Tibial nerve (tissue), 4 donors: ENCODE data around the gene UPF1. TPM values are rescaled to one million over a fixed set of nuclear protein-coding genes. Genes with fewer than 3 reads are reported as not detected.

Experiments
- DNase-seq, 2 donors: peaks; one replicate each; pipeline ENCODE4 v3.0.0-alpha.2; 2019; ENCODE audit warnings: low spot score in 2 of 2
- H3K27ac ChIP-seq, 4 donors: fragments of 200-600 bp; sonication (generic) in 3 of 4; one replicate each; pipeline ENCODE4 v1.5.1; 2017 to 2019; ENCODE audit warnings: mild to moderate bottlenecking in 1 of 4
- H3K27me3 ChIP-seq, 2 donors: fragments of 200-600 bp; sonication (generic) in 1 of 2; one replicate each; pipeline versions ENCODE4 v1.5.1 to v1.6.0; 2017 to 2019
- H3K36me3 ChIP-seq, 3 donors: fragments of 200-600 bp; sonication (generic); one replicate each; pipeline ENCODE4 v1.5.1; 2018 to 2019
- H3K4me1 ChIP-seq, 4 donors: fragments of 200-600 bp; sonication (generic) in 3 of 4; one replicate each; pipeline ENCODE4 v1.5.1; 2017 to 2019
- H3K4me3 ChIP-seq, 4 donors: fragments of 200-600 bp; sonication (generic) in 3 of 4; one replicate each; pipeline ENCODE4 v1.5.1; 2017 to 2019; ENCODE audit warnings: mild to moderate bottlenecking in 1 of 4, moderate library complexity in 1 of 4
- H3K9me3 ChIP-seq, 4 donors: fragments of 200-600 bp; sonication (generic) in 3 of 4; one replicate each; pipeline ENCODE4 v1.5.1; 2017 to 2019
- EP300 ChIP-seq, 2 donors: sonication (generic); formaldehyde crosslinking; IDR thresholded peaks; one replicate each; pipeline ENCODE4 v1.6.1; 2017; ENCODE audit warnings: antibody characterized with exemption in 2 of 2, mild to moderate bottlenecking in 1 of 2
- POLR2A ChIP-seq, 2 donors: fragments of 450-650 bp; IDR thresholded peaks; one replicate each; pipeline ENCODE4 v1.6.1; 2017; ENCODE audit warnings: antibody characterized with exemption in 2 of 2, mild to moderate bottlenecking in 2 of 2, moderate library complexity in 2 of 2
- WGBS, 2 donors: methylation state at CpG; one replicate each; pipeline ENCODE4 v1.1.5; 2018; 5-methylcytosine and 5-hydroxymethylcytosine counted together
- total RNA-seq, 4 donors: library from RNA; depleted of rRNA; stranded (reverse); fragments of >200 nt; gene quantifications; one replicate each; pipeline ENCODE4 v1.1.0, GENCODE V29; 2016
- TF ChIP-seq, protein P1 (sequence below), 5 experiments: fragments of 200-600 bp in 3 of 5; fragments of 450-650 bp in 2 of 5; sonication (generic) in 3 of 5; IDR thresholded peaks; one replicate each; pipeline ENCODE4 v1.5.1; 2016 to 2019; ENCODE audit warnings: antibody characterized with exemption in 5 of 5, mild to moderate bottlenecking in 3 of 5, moderate library complexity in 2 of 5

Gene UPF1
- total RNA-seq, 4 donors from 2014 or later: 75.6 to 117 (median 87.9) TPM

DNA sequence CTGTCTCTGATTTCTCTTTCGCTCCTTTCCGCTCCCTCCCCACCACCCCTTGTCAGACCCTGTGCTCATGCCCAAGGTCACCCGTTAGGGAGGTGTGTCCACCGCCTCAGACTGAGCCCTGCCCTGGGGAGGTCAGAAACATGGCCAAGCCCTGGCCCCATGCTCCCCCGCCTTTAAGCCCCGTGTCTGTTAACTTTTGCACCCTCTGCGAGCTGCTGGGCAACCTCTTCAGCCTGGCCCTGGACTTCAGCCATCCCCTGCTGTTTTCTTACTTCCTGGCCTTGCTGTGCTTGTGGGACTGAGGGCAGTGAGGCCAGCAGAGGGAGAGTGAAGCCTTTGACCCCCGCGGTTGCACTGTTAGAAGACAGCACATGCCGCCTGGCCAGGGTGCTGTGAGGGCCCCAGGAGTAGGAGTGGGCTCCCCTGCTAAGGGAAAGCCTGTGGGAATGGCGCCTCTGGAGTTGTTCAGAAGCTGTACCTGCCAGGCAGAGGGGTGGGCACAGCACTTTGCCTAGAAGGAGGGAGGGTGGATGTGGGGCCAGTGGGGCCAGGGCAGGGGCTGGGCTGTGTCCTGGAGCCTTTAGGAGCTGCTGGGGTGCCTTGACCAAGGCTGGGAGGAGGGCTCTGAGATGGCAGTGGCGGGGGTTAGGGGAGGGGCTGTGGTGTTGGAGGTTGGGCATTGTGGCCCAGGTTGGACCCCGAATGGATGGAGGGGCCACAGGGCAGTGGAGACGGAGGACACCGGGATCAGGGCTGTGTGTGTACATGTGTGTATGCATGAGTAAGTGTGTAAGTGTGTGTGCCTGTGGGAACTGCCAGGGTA, 7.9 kb downstream of the UPF1 start:
- Histone ChIP-seq H3K4me3 (peak overlapping the region in 1 of 4 donors; percentile 8), H3K36me3 (peaks cover 0 to 7% (median 0%) of the 10 kb centered on the region in 3 donors), H3K9me3 (no peaks in the 10 kb centered on the region), H3K27ac (peak overlapping the region in 1 of 4 donors; percentile 11), H3K4me1 (peaks cover 0 to 99% (median 31%) of the 10 kb centered on the region in 4 donors), H3K27me3 (no peaks in the 10 kb centered on the region)
- DNase-seq: no peak
- TF ChIP-seq EP300 (IDR thresholded peaks at IDR 0.05) (no peak), POLR2A (IDR thresholded peaks at IDR 0.05) (no peak)
- TF ChIP-seq, protein P1, sequence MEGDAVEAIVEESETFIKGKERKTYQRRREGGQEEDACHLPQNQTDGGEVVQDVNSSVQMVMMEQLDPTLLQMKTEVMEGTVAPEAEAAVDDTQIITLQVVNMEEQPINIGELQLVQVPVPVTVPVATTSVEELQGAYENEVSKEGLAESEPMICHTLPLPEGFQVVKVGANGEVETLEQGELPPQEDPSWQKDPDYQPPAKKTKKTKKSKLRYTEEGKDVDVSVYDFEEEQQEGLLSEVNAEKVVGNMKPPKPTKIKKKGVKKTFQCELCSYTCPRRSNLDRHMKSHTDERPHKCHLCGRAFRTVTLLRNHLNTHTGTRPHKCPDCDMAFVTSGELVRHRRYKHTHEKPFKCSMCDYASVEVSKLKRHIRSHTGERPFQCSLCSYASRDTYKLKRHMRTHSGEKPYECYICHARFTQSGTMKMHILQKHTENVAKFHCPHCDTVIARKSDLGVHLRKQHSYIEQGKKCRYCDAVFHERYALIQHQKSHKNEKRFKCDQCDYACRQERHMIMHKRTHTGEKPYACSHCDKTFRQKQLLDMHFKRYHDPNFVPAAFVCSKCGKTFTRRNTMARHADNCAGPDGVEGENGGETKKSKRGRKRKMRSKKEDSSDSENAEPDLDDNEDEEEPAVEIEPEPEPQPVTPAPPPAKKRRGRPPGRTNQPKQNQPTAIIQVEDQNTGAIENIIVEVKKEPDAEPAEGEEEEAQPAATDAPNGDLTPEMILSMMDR (IDR thresholded peaks at IDR 0.05): no peak
- WGBS, 2 donors: 56 to 57% methylated on average over 15 of the region's 15 CpGs

DNA sequence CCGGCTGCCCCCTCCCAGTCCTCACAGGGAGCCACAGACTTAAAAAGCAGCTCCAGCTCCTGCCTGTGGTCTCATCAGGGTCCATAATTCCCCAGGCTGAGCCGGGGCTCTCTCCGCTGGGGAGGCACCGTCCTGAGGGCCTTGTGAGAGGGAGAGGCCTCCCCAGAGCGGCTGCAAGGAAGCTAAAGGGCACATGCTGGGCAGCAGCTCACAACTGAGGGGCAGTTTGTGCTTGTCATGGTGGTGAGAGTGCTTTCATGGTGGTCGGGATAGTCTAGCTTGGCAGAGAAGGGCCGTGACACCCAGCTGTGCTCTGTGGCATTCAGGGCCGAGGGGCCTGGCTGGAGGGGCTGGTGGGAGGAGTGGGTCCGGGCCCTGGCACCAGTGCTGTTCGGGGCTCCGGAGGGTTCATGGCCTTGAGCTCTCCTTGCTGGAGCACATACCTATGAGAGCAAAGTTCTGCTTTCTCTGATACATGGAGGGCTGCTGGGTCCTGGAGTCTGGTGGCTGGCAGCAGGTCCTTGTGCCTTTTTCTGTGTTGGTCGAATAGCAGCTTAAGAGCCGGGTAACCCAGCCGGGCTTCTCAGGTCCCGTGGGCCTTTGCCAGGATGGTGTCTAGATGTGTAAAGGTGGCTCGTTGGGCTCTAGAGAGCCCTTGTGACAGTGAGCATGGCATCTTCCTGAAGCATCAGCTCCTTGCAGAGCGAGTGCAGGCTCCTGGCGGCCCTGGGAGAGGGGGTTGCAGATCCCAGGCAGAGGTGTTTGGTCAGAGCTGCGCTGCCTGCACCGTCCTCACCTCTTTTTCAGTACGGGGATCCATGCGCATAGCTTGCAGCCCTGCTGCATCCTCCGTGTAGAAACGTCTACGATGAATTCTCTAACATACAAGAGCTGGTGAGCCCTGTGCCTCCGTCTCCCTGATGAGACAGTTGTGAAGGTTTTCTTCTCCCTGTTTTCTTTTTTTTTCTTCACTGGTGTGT, 8.8 kb downstream of the UPF1 start:
- H3K4me1 ChIP-seq: peaks cover 0 to 98% (median 28%) of the 10 kb centered on the region in 4 donors
- H3K27ac ChIP-seq: no peak overlapping the region
- no peak for TF ChIP-seq EP300 (IDR thresholded peaks at IDR 0.05)
- no peak for TF ChIP-seq POLR2A (IDR thresholded peaks at IDR 0.05)
- TF ChIP-seq, protein P1 (IDR thresholded peaks at IDR 0.05): no peak
- no peaks in the 10 kb centered on the region for H3K36me3 ChIP-seq
- no peaks in the 10 kb centered on the region for H3K27me3 ChIP-seq
- H3K4me3 ChIP-seq: peak overlapping the region in 1 of 4 donors; percentile 8
- H3K9me3 ChIP-seq: no peaks in the 10 kb centered on the region
- no peak for DNase-seq
- WGBS, 2 donors: 66 to 74% methylated on average over 24 of the region's 26 CpGs

DNA sequence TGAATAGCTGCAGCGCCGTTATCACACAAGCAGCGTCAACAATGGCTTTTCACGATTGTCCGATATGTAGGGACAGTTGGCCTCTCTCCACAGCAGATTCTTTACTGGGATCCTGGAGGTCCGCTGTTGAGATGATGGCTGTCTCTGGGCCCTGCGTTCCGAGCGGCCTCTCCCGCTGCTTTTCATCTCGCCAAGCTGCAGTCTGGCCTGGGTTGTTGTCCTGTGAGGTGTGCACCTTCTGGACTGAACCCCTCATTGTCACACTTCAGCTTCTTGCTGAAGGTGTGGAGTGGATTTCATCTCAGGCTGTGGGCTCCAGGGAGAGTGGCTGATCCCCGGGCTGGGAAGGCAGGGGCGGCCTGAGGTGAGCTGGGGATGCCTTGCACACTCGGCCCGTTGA, 9.6 kb downstream of the UPF1 start:
- peaks cover 0 to 98% (median 23%) of the 10 kb centered on the region in 4 donors for H3K4me1 ChIP-seq
- H3K27ac ChIP-seq: no peak overlapping the region
- H3K9me3 ChIP-seq: no peaks in the 10 kb centered on the region
- 72 to 77% methylated on average over 14 to 15 of the region's 15 CpGs for WGBS, 2 donors
- H3K4me3 ChIP-seq: no peak overlapping the region
- DNase-seq: no peak
- H3K27me3 ChIP-seq: no peaks in the 10 kb centered on the region
- peaks cover 0 to 6% (median 0%) of the 10 kb centered on the region in 3 donors for H3K36me3 ChIP-seq
- no peak for TF ChIP-seq EP300 (IDR thresholded peaks at IDR 0.05)
- TF ChIP-seq, protein P1 (IDR thresholded peaks at IDR 0.05): no peak
- TF ChIP-seq POLR2A (IDR thresholded peaks at IDR 0.05): no peak

DNA sequence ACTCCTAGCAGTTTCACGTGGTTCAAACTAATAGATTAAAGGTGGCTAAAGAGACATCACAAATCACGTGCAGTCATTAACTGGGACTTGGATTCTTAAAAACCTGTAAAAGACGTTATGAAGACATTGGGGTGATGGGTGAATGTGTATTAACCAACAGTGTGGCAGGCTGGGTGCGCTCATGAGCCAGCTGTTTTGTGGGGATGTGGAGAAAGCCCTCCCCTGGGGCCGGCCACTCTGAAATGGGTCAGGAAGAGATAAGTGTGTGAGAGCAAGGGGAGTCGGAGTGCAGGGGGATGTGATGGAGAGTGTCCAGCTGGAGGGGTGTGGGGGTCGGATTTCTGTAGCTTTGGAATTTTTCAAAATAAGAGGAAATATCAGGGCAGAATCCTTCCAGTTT, 10.4 kb downstream of the UPF1 start:
- Histone ChIP-seq H3K9me3 (no peaks in the 10 kb centered on the region), H3K27me3 (no peaks in the 10 kb centered on the region), H3K36me3 (peaks cover 0 to 6% (median 0%) of the 10 kb centered on the region in 3 donors), H3K4me3 (no peak overlapping the region), H3K27ac (no peak overlapping the region), H3K4me1 (peaks cover 0 to 98% (median 28%) of the 10 kb centered on the region in 4 donors)
- DNase-seq: no peak
- WGBS, 2 donors: 48 to 57% methylated on average over 7 of the region's 7 CpGs
- no peak for TF ChIP-seq POLR2A (IDR thresholded peaks at IDR 0.05)
- TF ChIP-seq, protein P1 (IDR thresholded peaks at IDR 0.05): no peak
- no peak for TF ChIP-seq EP300 (IDR thresholded peaks at IDR 0.05)
